ENCODE data around the gene LTA4H.

LTA4H gene

GRCh38 chr12:95953000-95953399 is 82.4 kb downstream of the LTA4H start:
- DNase-seq, result no peak

GRCh38 chr12:95951515-95951914 is 83.9 kb downstream of the LTA4H start:
- no peak for DNase-seq
